CD8-positive, alpha-beta memory T cell (primary cell): ENCODE measurements around the gene LSM12. TPM values are rescaled to one million over a fixed set of nuclear protein-coding genes. Genes with fewer than 3 reads are reported as not detected.

Experiments
- CTCF ChIA-PET: fragments of 350-600 bp; sonication (Branson Sonifier 250); formaldehyde crosslinking; loops from one replicate; lab custom pipeline; 2021; ENCODE audit warnings: antibody characterized with exemption; lab: Charles Lee
- POLR2A ChIA-PET: fragments of 350-600 bp; sonication (Branson Sonifier 250); formaldehyde crosslinking; loops from one replicate; lab custom pipeline; 2021; ENCODE audit warnings: antibody characterized with exemption; lab: Charles Lee
- DNase-seq, 5 donors: peaks; one replicate each; pipeline versions ENCODE4 v3.0.0 to v3.0.0-alpha.2; 2020 to 2022; ENCODE audit warnings: mixed read lengths in 1 of 5
- H3K27ac ChIP-seq: one replicate; pipeline ENCODE4 v1.7.0; 2013; ENCODE audit warnings: low read depth, mild to moderate bottlenecking, low read length, moderate library complexity
- H3K27me3 ChIP-seq: 2 replicates; pipeline ENCODE4 v1.7.0; 2013; ENCODE audit warnings: low read length, mild to moderate bottlenecking; ENCODE audit not compliant: insufficient read depth, poor library complexity, severe bottlenecking
- H3K36me3 ChIP-seq: 2 replicates; pipeline ENCODE4 v1.7.0; 2013; ENCODE audit warnings: mild to moderate bottlenecking, low read length, moderate library complexity; ENCODE audit not compliant: insufficient read depth
- H3K4me1 ChIP-seq: 2 replicates; pipeline ENCODE4 v1.7.0; 2013; ENCODE audit warnings: mild to moderate bottlenecking, low read length, moderate library complexity; ENCODE audit not compliant: insufficient read depth
- H3K4me3 ChIP-seq: 2 replicates; pipeline ENCODE4 v1.7.0; 2013; ENCODE audit warnings: mild to moderate bottlenecking, low read length
- H3K9me3 ChIP-seq: 2 replicates; pipeline ENCODE4 v1.7.0; 2013; ENCODE audit warnings: mild to moderate bottlenecking, low read length
- H3K27ac Mint-ChIP-seq, 8 donors: one replicate each; pipeline ENCODE4 v1.8.0; 2020 to 2021; ENCODE audit warnings: mixed read lengths in 8 of 8, mild to moderate bottlenecking in 6 of 8, inconsistent platforms in 3 of 8, moderate library complexity in 3 of 8
- H3K27me3 Mint-ChIP-seq, 2 donors: one replicate each; pipeline ENCODE4 v1.8.0; 2020 to 2021; ENCODE audit warnings: mixed read lengths in 2 of 2, mild to moderate bottlenecking in 1 of 2, moderate library complexity in 1 of 2
- H3K36me3 Mint-ChIP-seq, 3 donors: one replicate each; pipeline ENCODE4 v1.8.0; 2020 to 2021; ENCODE audit warnings: mixed read lengths in 3 of 3, inconsistent platforms in 1 of 3, mild to moderate bottlenecking in 1 of 3
- H3K4me1 Mint-ChIP-seq, 3 donors: one replicate each; pipeline ENCODE4 v1.8.0; 2020 to 2021; ENCODE audit warnings: mixed read lengths in 3 of 3, inconsistent platforms in 1 of 3, mild to moderate bottlenecking in 1 of 3
- H3K4me3 Mint-ChIP-seq, 7 donors: one replicate each; pipeline ENCODE4 v1.8.0; 2020 to 2021; ENCODE audit warnings: mixed read lengths in 7 of 7, mild to moderate bottlenecking in 6 of 7, moderate library complexity in 4 of 7, inconsistent platforms in 2 of 7
- H3K9me3 Mint-ChIP-seq, 5 donors: one replicate each; pipeline ENCODE4 v1.8.0; 2020 to 2022; ENCODE audit warnings: mixed read lengths in 5 of 5, mild to moderate bottlenecking in 3 of 5, moderate library complexity in 2 of 5, inconsistent platforms in 1 of 5
- polyA plus RNA-seq: library from polyadenylated mRNA; unstranded; fragments of 300-500 nt; fragmentation: Illumina TruSeq; gene quantifications from one replicate; pipeline ENCODE4 v1.2.3, GENCODE V29; 2021
- total RNA-seq, 2 experiments: library from RNA; stranded (reverse); gene quantifications; one replicate each; pipeline ENCODE4 v1.2.3, GENCODE V29; 2021

LSM12 gene
- total and polyA plus RNA-seq, 3 experiments from 2014 or later: 79.9 to 81.9 (median 80.7) TPM

- no peaks in the 10 kb centered on the region for H3K27me3 ChIP-seq
- H3K9me3 ChIP-seq: no peaks in the 10 kb centered on the region
- POLR2A ChIA-PET: no interaction called here
- Mint-ChIP-seq H3K4me1 (peaks cover 3 to 9% (median 7%) of the 10 kb centered on the region in 3 donors), H3K27me3 (peaks cover 0 to 1% of the 10 kb centered on the region in 2 donors), H3K27ac (peak overlapping the region in 5 of 8 donors; percentile 17 to 94 (median 42)), H3K9me3 (no peaks in the 10 kb centered on the region), H3K4me3 (no peak overlapping the region), H3K36me3 (peaks cover 0 to 56% (median 5%) of the 10 kb centered on the region in 3 donors)
- DNase-seq: no peak
- H3K4me3 ChIP-seq: no peak overlapping the region
- H3K27ac ChIP-seq: no peak overlapping the region
- CTCF ChIA-PET: no interaction called here
- peaks cover 1% of the 10 kb centered on the region for H3K4me1 ChIP-seq
- H3K36me3 ChIP-seq: peaks cover 7% of the 10 kb centered on the region
These were observed 10.5 kb upstream of the LSM12 start for GRCh38 chr17:44076716-44077594.

GRCh38 chr17:44075598-44076293 lies 9.3 kb upstream of the LSM12 start:
- ChIA-PET CTCF (no interaction called here), POLR2A (no interaction called here)
- peaks cover 7% of the 10 kb centered on the region for H3K36me3 ChIP-seq
- Mint-ChIP-seq H3K4me1 (peaks cover 15 to 21% (median 18%) of the 10 kb centered on the region in 3 donors), H3K36me3 (peaks cover 0 to 53% (median 4%) of the 10 kb centered on the region in 3 donors), H3K27ac (peak overlapping the region in 4 of 8 donors; percentile 51 to 76 (median 66)), H3K27me3 (peaks cover 0 to 1% of the 10 kb centered on the region in 2 donors), H3K9me3 (no peaks in the 10 kb centered on the region), H3K4me3 (peak overlapping the region in 1 of 7 donors; percentile 48)
- no peak overlapping the region for H3K4me3 ChIP-seq
- peaks cover 12% of the 10 kb centered on the region for H3K4me1 ChIP-seq
- H3K27me3 ChIP-seq: no peaks in the 10 kb centered on the region
- H3K9me3 ChIP-seq: no peaks in the 10 kb centered on the region
- DNase-seq: no peak
- H3K27ac ChIP-seq: no peak overlapping the region

- peaks cover 16% of the 10 kb centered on the region for H3K4me1 ChIP-seq
- peaks cover 0 to under 1% of the 10 kb centered on the region in 2 donors for H3K27me3 Mint-ChIP-seq
- peaks cover 7% of the 10 kb centered on the region for H3K36me3 ChIP-seq
- peak overlapping the region in 1 of 7 donors; percentile 48 for H3K4me3 Mint-ChIP-seq
- peaks cover 23 to 28% (median 25%) of the 10 kb centered on the region in 3 donors for H3K4me1 Mint-ChIP-seq
- no peaks in the 10 kb centered on the region for H3K9me3 Mint-ChIP-seq
- H3K27ac ChIP-seq: no peak overlapping the region
- CTCF ChIA-PET: interaction anchor here (0.9 kb wide), 1 partner anchor 135 kb away, joined by 4 read pairs; no protein-coding TSS in a partner anchor
- H3K27me3 ChIP-seq: no peaks in the 10 kb centered on the region
- no peak for DNase-seq
- peaks cover 0 to 51% (median 3%) of the 10 kb centered on the region in 3 donors for H3K36me3 Mint-ChIP-seq
- peak overlapping the region in 2 of 8 donors; percentile 48 to 82 for H3K27ac Mint-ChIP-seq
- no peaks in the 10 kb centered on the region for H3K9me3 ChIP-seq
- POLR2A ChIA-PET: no interaction called here
- no peak overlapping the region for H3K4me3 ChIP-seq
These were observed 8.4 kb upstream of the LSM12 start for GRCh38 chr17:44074911-44075285.

GRCh38 chr17:44074231-44074910 lies 7.9 kb upstream of the LSM12 start:
- peak overlapping the region in 1 of 7 donors; percentile 64 for H3K4me3 Mint-ChIP-seq
- H3K27me3 Mint-ChIP-seq: no peaks in the 10 kb centered on the region
- H3K36me3 Mint-ChIP-seq: peaks cover 0 to 48% (median 0%) of the 10 kb centered on the region in 3 donors
- Histone ChIP-seq H3K4me1 (peaks cover 17% of the 10 kb centered on the region), H3K27ac (no peak overlapping the region), H3K9me3 (no peaks in the 10 kb centered on the region), H3K27me3 (no peaks in the 10 kb centered on the region), H3K36me3 (peaks cover 7% of the 10 kb centered on the region), H3K4me3 (no peak overlapping the region)
- ChIA-PET CTCF (interaction anchor here (0.9 kb wide), 1 partner anchor 136 kb away, joined by 4 read pairs; no protein-coding TSS in a partner anchor), POLR2A (no interaction called here)
- no peaks in the 10 kb centered on the region for H3K9me3 Mint-ChIP-seq
- H3K27ac Mint-ChIP-seq: peak overlapping the region in 4 of 8 donors; percentile 26 to 88 (median 62)
- H3K4me1 Mint-ChIP-seq: peaks cover 25 to 30% (median 26%) of the 10 kb centered on the region in 3 donors
- no peak for DNase-seq

GRCh38 chr17:44071772-44072171 lies 5.3 kb upstream of the LSM12 start:
- no peaks in the 10 kb centered on the region for H3K9me3 Mint-ChIP-seq
- CTCF ChIA-PET: no interaction called here

GRCh38 chr17:44071198-44071520 lies 4.7 kb upstream of the LSM12 start:
- Histone ChIP-seq H3K27ac (peak overlapping the region; percentile 54), H3K27me3 (no peaks in the 10 kb centered on the region), H3K36me3 (peaks cover under 1% of the 10 kb centered on the region), H3K9me3 (no peaks in the 10 kb centered on the region), H3K4me1 (peaks cover 29% of the 10 kb centered on the region), H3K4me3 (peak overlapping the region; percentile 77)
- ChIA-PET CTCF (no interaction called here), POLR2A (interaction anchor here (0.8 to 1.6 kb wide), 2 partner anchors 52 to 127 kb away, joined by 4 read pairs; partner anchors contain the start of gene HDAC5)
- Mint-ChIP-seq H3K4me1 (peaks cover 32 to 49% (median 36%) of the 10 kb centered on the region in 3 donors), H3K27ac (peak overlapping the region; percentile 94 to 97 (median 97)), H3K4me3 (peak overlapping the region; percentile 91 to 98 (median 94)), H3K36me3 (peaks cover 0 to 24% (median 0%) of the 10 kb centered on the region in 3 donors), H3K9me3 (no peaks in the 10 kb centered on the region), H3K27me3 (peaks cover 0 to 1% of the 10 kb centered on the region in 2 donors)
- DNase-seq: no peak

More at GRCh38 chr17:44071772-44072171, 5.3 kb upstream of the LSM12 start:
- H3K27me3 Mint-ChIP-seq: no peaks in the 10 kb centered on the region
- no peak for DNase-seq
- peak overlapping the region; percentile 10 to 97 (median 84) for H3K27ac Mint-ChIP-seq
- Histone ChIP-seq H3K4me1 (peaks cover 27% of the 10 kb centered on the region), H3K9me3 (no peaks in the 10 kb centered on the region), H3K27ac (peak overlapping the region; percentile 6), H3K4me3 (no peak overlapping the region), H3K27me3 (no peaks in the 10 kb centered on the region), H3K36me3 (peaks cover 6% of the 10 kb centered on the region)
- H3K4me1 Mint-ChIP-seq: peaks cover 31 to 45% (median 32%) of the 10 kb centered on the region in 3 donors
- peaks cover 0 to 28% (median 0%) of the 10 kb centered on the region in 3 donors for H3K36me3 Mint-ChIP-seq
- POLR2A ChIA-PET: interaction anchor here (1.6 kb wide), 1 partner anchor 52 kb away, joined by 4 read pairs; the partner anchor contains the start of gene HDAC5
- H3K4me3 Mint-ChIP-seq: peak overlapping the region; percentile 22 to 95 (median 85)

GRCh38 chr17:44070455-44071197 lies 4.2 kb upstream of the LSM12 start, which contains the start of gene G6PC3:
Gene G6PC3 (plus strand): TSS chr17:44070735. CDS start chr17:44070966, 231 bp downstream.
- H3K4me1 Mint-ChIP-seq: peaks cover 34 to 53% (median 40%) of the 10 kb centered on the region in 3 donors
- peak within 1 kb of the TSS; percentile 91 to 98 (median 94) for H3K4me3 Mint-ChIP-seq
- no peaks in the 10 kb centered on the region for H3K27me3 ChIP-seq
- peak within 1 kb of the TSS; percentile 54 for H3K27ac ChIP-seq
- H3K27ac Mint-ChIP-seq: peak within 1 kb of the TSS; percentile 94 to 97 (median 97)
- H3K36me3 ChIP-seq: no peaks in the 10 kb centered on the region
- CTCF ChIA-PET: no interaction called here
- no peaks in the 10 kb centered on the region for H3K9me3 ChIP-seq
- peaks cover 33% of the 10 kb centered on the region for H3K4me1 ChIP-seq
- H3K36me3 Mint-ChIP-seq: peaks cover 0 to 21% (median 0%) of the 10 kb centered on the region in 3 donors
- POLR2A ChIA-PET: interaction anchor here (0.6 to 1.6 kb wide), 5 partner anchors 52 to 256 kb away, joined by 4 to 11 read pairs (median 4); partner anchors contain the start of gene HDAC5
- H3K9me3 Mint-ChIP-seq: no peaks in the 10 kb centered on the region
- H3K4me3 ChIP-seq: peak within 1 kb of the TSS; percentile 77
- peaks cover 0 to 3% of the 10 kb centered on the region in 2 donors for H3K27me3 Mint-ChIP-seq
- DNase-seq: peak; percentile 64 to 81 (median 72)
